NCI-H1092 (cell line): ENCODE measurements around the gene RPA1.

Experiments
- DNase-seq: peaks from one replicate; lab custom pipeline; 2025; lab: John Stamatoyannopoulos, UW

Gene RPA1

GRCh38 chr17:1942066-1942365 lies 112.2 kb downstream of the RPA1 start:
- no peak for DNase-seq

- no peak for DNase-seq
Observed at GRCh38 chr17:1942666-1943435, 113.0 kb downstream of the RPA1 start.

- DNase-seq = no peak
Observed at GRCh38 chr17:1943436-1943831, 113.6 kb downstream of the RPA1 start.

GRCh38 chr17:1945621-1946020 lies 115.8 kb downstream of the RPA1 start:
- no peak for DNase-seq

GRCh38 chr17:1946021-1946932 lies 116.5 kb downstream of the RPA1 start:
- no peak for DNase-seq

GRCh38 chr17:1947229-1947742 lies 117.5 kb downstream of the RPA1 start:
- no peak for DNase-seq

GRCh38 chr17:1947743-1948516 lies 118.1 kb downstream of the RPA1 start:
- DNase-seq = no peak

GRCh38 chr17:1948517-1948825 lies 118.7 kb downstream of the RPA1 start:
- DNase-seq = no peak
